PFSK-1 (cell line): ENCODE results near the gene NTM.

ENCODE experiments used
- FOXP2 ChIP-seq: optimal IDR thresholded peaks from 2 replicates; pipeline ENCODE3; 2011; ENCODE audit warnings: borderline replicate concordance, control low read depth, inconsistent platforms; ENCODE audit not compliant: insufficient read depth; ENCODE audit errors: extremely low read length, extremely low read depth
- POLR2AphosphoS5 ChIP-seq: IDR thresholded peaks from 2 replicates; pipeline ENCODE4 v1.6.1; 2012; ENCODE audit warnings: low read depth, mild to moderate bottlenecking, control low read depth, low read length, moderate library complexity
- SIN3A ChIP-seq: IDR thresholded peaks from 2 replicates; pipeline ENCODE4 v1.6.1; 2012; ENCODE audit warnings: mild to moderate bottlenecking, low read length, moderate library complexity, borderline replicate concordance; ENCODE audit not compliant: insufficient read depth
- TAF1 ChIP-seq: IDR thresholded peaks from 2 replicates; pipeline ENCODE4 v1.6.1; 2012; ENCODE audit warnings: low read length, control low read depth, borderline replicate concordance; ENCODE audit not compliant: insufficient read depth
- TF ChIP-seq, protein P1 (sequence below), 2 experiments: IDR thresholded peaks; 2 replicates each; pipeline versions ENCODE4 v1.6.1 to v1.8.0; 2011 to 2012; ENCODE audit warnings: low read depth in 2 of 2, low read length in 2 of 2, control low read depth in 1 of 2, inconsistent platforms in 1 of 2, mild to moderate bottlenecking in 1 of 2, moderate library complexity in 1 of 2; ENCODE audit not compliant: insufficient read depth in 1 of 2

The NTM gene

DNA sequence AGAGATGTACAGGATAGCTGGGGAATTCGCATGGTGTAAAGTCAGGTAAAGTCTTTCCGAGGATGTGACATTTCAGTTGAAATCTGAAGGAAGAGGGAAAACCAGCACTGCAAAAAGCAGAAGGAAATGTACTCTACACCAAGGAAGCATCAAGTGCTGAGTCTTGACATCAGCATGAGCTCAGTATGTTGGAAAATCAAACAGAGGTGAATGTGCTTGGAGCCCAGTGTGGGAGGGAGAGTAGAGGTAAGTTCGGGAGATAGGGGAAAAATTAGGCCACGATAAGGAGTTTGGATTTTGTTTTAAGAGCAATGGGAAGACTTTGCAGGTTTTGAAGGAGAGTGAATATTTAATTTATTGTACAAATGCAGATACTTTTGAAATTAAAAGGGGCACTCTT is 484.0 kb downstream of the NTM start:
- TF ChIP-seq TAF1: no peak
- no peak for TF ChIP-seq POLR2AphosphoS5
- TF ChIP-seq, protein P1, sequence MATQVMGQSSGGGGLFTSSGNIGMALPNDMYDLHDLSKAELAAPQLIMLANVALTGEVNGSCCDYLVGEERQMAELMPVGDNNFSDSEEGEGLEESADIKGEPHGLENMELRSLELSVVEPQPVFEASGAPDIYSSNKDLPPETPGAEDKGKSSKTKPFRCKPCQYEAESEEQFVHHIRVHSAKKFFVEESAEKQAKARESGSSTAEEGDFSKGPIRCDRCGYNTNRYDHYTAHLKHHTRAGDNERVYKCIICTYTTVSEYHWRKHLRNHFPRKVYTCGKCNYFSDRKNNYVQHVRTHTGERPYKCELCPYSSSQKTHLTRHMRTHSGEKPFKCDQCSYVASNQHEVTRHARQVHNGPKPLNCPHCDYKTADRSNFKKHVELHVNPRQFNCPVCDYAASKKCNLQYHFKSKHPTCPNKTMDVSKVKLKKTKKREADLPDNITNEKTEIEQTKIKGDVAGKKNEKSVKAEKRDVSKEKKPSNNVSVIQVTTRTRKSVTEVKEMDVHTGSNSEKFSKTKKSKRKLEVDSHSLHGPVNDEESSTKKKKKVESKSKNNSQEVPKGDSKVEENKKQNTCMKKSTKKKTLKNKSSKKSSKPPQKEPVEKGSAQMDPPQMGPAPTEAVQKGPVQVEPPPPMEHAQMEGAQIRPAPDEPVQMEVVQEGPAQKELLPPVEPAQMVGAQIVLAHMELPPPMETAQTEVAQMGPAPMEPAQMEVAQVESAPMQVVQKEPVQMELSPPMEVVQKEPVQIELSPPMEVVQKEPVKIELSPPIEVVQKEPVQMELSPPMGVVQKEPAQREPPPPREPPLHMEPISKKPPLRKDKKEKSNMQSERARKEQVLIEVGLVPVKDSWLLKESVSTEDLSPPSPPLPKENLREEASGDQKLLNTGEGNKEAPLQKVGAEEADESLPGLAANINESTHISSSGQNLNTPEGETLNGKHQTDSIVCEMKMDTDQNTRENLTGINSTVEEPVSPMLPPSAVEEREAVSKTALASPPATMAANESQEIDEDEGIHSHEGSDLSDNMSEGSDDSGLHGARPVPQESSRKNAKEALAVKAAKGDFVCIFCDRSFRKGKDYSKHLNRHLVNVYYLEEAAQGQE (IDR thresholded peaks at IDR 0.05; ENCODE audit: insufficient read depth in 1 of 2, low read depth in 2 of 2, low read length in 2 of 2): no peak
- TF ChIP-seq FOXP2: no peak
- TF ChIP-seq SIN3A: no peak

DNA sequence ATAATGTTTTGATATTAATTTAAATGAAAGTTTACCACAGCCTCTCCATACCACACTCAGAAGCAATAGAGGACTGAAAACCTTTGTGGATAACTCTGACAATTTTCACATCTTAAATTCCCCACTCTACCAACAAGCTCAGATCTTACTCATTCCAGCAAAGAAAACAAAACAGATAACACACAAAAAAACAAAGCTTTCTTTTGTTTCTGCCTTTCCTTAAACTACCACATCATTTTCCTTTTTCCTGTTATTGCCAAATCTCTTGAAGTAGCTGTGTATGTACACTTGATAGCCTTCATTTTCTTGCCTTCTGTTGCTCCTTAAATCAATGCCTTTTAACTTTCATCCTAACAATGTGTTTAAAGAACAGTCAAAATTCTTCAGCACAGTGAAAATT is 484.9 kb downstream of the NTM start:
- TF ChIP-seq TAF1 (no peak), POLR2AphosphoS5 (no peak), FOXP2 (no peak), SIN3A (no peak)
- TF ChIP-seq, protein P1 (IDR thresholded peaks at IDR 0.05; ENCODE audit: insufficient read depth in 1 of 2, low read depth in 2 of 2, low read length in 2 of 2): no peak

DNA sequence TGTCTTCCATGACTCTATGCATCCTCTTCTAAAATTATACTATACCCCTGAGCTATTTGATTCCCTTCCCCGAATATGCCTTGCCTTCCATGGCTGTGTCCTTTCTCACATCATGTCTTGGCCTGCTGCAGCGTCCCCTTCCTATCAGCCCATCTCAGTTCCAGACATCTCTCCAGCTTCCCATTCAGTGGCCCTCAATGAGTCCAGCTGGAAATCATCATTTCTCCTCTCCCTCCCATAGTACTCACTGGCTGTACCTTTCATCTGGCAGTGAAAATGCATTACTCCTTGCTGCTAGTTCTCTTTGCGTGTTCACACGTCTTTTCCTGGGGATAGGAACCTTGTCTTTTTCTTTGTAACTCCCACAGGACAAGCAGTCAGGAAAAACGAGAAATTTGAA is 486.8 kb downstream of the NTM start:
- TF ChIP-seq TAF1 (no peak), POLR2AphosphoS5 (no peak)
- TF ChIP-seq, protein P1 (IDR thresholded peaks at IDR 0.05; ENCODE audit: insufficient read depth in 1 of 2, low read depth in 2 of 2, low read length in 2 of 2): no peak

DNA sequence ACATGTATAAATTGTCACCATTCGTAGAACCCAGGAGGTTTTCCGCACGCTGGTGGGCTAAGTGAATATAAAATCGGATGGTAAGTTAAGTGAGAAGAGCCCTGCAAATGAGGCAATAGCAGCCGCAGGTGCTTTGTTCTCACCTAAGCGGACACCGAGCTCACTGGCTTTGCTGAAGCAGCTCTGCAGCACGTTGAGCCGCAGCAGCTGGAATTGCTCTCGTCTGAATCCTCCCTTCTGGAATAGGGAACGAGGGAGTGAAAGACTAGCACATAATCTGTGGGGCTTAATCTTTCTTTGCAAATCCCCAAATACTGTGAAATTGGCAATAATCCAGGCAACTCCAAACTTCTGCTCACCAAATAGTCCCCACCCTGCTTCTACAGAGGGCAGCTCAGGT is 488.1 kb downstream of the NTM start:
- TF ChIP-seq, protein P1 (IDR thresholded peaks at IDR 0.05; ENCODE audit: insufficient read depth in 1 of 2, low read depth in 2 of 2, low read length in 2 of 2): no peak
- TF ChIP-seq POLR2AphosphoS5 (no peak), FOXP2 (no peak), TAF1 (no peak), SIN3A (no peak)

DNA sequence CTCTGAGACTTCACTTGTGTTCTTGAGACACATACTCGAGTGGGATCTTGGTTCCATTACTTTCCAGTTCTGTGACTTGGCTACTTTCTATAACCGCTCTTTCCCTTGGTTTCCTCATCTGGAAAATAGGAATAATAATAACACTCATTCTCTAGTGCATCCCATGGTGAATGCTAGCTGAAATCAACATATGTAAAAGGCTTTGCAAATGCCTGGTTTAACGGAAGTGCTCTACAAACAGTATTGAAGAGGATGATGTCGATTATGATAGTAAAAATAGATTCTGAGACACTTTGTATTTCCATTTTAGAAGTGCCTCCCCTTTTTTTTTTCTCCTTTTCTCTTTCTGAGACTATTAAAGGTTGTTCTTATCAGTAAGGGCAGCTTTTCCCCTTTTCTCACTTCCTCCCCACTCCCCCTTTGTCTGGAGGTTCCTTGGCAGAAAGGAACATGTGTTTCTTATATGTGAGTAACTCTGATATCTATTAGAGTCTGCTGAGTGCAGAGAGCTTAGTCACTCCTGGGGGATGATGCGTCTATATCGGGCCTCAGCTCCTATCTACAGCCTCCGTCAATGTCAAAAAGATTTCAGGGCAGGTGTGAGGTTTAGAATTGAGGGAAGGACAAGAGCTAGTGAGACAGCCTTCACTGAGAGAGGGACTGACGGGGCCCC is 489.3 kb downstream of the NTM start:
- no peak for TF ChIP-seq SIN3A
- no peak for TF ChIP-seq FOXP2
- TF ChIP-seq, protein P1 (IDR thresholded peaks at IDR 0.05; ENCODE audit: insufficient read depth in 1 of 2, low read depth in 2 of 2, low read length in 2 of 2): no peak
- TF ChIP-seq TAF1: no peak
- TF ChIP-seq POLR2AphosphoS5: no peak
